AG10803 (cell line): ENCODE data around the gene SLC39A9.

Source experiments
- DNase-seq: peaks from one replicate; pipeline ENCODE4 v3.0.0; 2010; ENCODE audit warnings: low read depth
- H3K4me3 ChIP-seq: 2 replicates; pipeline ENCODE4 v1.5.1; 2011; ENCODE audit warnings: mild to moderate bottlenecking, low read length, control low read depth
- CTCF ChIP-seq: conservative IDR thresholded peaks from 2 replicates; pipeline ENCODE4 v1.5.1; 2011; ENCODE audit warnings: mild to moderate bottlenecking, low read length, control low read depth, inconsistent platforms

SLC39A9 gene

GRCh38 chr14:69499436-69499835, 100.9 kb downstream of the SLC39A9 start:
- H3K4me3 ChIP-seq = no peak overlapping the region
- DNase-seq = no peak
- TF ChIP-seq CTCF = no peak

- H3K4me3 ChIP-seq = no peak overlapping the region
- TF ChIP-seq CTCF = no peak
- DNase-seq = no peak
Measured at GRCh38 chr14:69500096-69500495, 101.6 kb downstream of the SLC39A9 start.

DNA sequence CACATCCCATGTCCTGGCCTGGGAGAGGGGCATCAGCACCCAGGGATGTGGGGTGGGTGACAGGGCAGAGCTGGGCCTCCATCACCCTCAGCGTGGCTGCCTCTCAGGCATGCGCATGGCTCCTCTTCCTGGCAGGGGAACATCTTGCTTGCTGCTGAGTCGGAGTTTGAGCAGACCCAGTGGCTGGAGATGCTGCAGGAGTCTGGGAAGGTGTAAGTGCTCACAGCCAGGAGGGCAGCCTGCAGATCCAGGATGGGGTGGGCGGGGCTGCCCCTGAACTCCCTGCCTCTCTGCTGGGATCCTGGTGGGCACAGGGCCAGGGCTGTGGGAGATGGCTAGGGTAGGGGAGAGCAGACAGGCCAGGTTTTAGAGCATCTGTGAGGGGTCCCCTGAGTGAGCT, 102.2 kb downstream of the SLC39A9 start:
- no peak overlapping the region for H3K4me3 ChIP-seq
- no peak for DNase-seq
- TF ChIP-seq CTCF = no peak

GRCh38 chr14:69501423-69501838, 102.9 kb downstream of the SLC39A9 start:
- TF ChIP-seq CTCF = no peak
- no peak for DNase-seq
- H3K4me3 ChIP-seq = no peak overlapping the region

GRCh38 chr14:69504775-69505174, 106.3 kb downstream of the SLC39A9 start:
- H3K4me3 ChIP-seq = no peak overlapping the region
- no peak for TF ChIP-seq CTCF
- DNase-seq = no peak

GRCh38 chr14:69505338-69506240, 107.1 kb downstream of the SLC39A9 start:
- no peak for DNase-seq
- H3K4me3 ChIP-seq = no peak overlapping the region
- no peak for TF ChIP-seq CTCF

GRCh38 chr14:69506241-69506595, 107.7 kb downstream of the SLC39A9 start:
- TF ChIP-seq CTCF = no peak
- DNase-seq = no peak
- H3K4me3 ChIP-seq = no peak overlapping the region
